GM21723 (cell line): ENCODE results near the gene LOXHD1.

Experiments used
- ATAC-seq: cut with Tn5 transposase; IDR thresholded peaks from one replicate; pipeline ENCODE4 v1.9.1; 2021; ENCODE audit warnings: mild to moderate bottlenecking, moderate library complexity; ENCODE audit not compliant: unreplicated experiment

LOXHD1 gene

GRCh38 chr18:46482831-46483230, 174.2 kb downstream of the LOXHD1 start:
- no peak for ATAC-seq

- ATAC-seq: no peak
These were observed 175.2 kb downstream of the LOXHD1 start for GRCh38 chr18:46481847-46482245.

- ATAC-seq: no peak
These were observed 175.8 kb downstream of the LOXHD1 start for GRCh38 chr18:46481048-46481846.

GRCh38 chr18:46480226-46480625, 176.8 kb downstream of the LOXHD1 start:
- no peak for ATAC-seq

GRCh38 chr18:46478796-46479195, 178.2 kb downstream of the LOXHD1 start:
- ATAC-seq: no peak

GRCh38 chr18:46477425-46478011, 179.5 kb downstream of the LOXHD1 start:
- no peak for ATAC-seq

- no peak for ATAC-seq
These were observed 181.6 kb downstream of the LOXHD1 start for GRCh38 chr18:46475390-46475752.

- no peak for ATAC-seq
These were observed 182.3 kb downstream of the LOXHD1 start for GRCh38 chr18:46474487-46475389.

GRCh38 chr18:46471809-46472498, 185.1 kb downstream of the LOXHD1 start:
- no peak for ATAC-seq

- no peak for ATAC-seq
These were observed 186.3 kb downstream of the LOXHD1 start for GRCh38 chr18:46470714-46471113.

- no peak for ATAC-seq
These were observed 187.7 kb downstream of the LOXHD1 start for GRCh38 chr18:46469186-46469915.

- no peak for ATAC-seq
These were observed 188.4 kb downstream of the LOXHD1 start for GRCh38 chr18:46468426-46469180.

- ATAC-seq: no peak
These were observed 190.5 kb downstream of the LOXHD1 start for GRCh38 chr18:46466234-46467160.

GRCh38 chr18:46464926-46465655, 191.9 kb downstream of the LOXHD1 start:
- ATAC-seq: no peak

- ATAC-seq: no peak
These were observed 194.5 kb downstream of the LOXHD1 start for GRCh38 chr18:46462523-46462922.

GRCh38 chr18:46461993-46462392, 195.0 kb downstream of the LOXHD1 start:
- ATAC-seq: no peak

- no peak for ATAC-seq
These were observed 196.3 kb downstream of the LOXHD1 start for GRCh38 chr18:46460754-46461153.
